NCI-H1436 treated with DMSO at 0.1 percent for 48 hours (cell line): ENCODE results near the gene IRF2BP2.

Experiments
- DNase-seq: peaks from one replicate; lab custom pipeline; 2025; lab: John Stamatoyannopoulos, UW

The IRF2BP2 gene

DNA sequence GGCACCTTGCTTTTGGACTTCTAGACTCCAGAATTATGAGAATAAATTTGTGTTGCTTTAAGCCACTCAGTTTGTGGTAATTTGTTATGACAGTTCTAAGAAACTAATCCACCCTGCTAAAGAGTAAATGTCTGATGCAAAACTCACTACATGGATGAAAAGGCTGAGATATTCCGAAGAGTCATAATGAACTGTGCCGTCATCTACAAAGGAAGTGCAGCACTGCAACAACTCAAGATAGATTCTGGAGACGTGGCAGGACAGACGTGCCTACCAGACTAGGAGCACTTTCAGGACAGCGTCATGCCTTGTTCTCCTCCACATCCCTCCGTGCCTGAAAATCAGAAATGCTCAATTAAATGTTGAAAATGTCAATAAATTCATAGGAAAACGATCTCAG lies 24.4 kb upstream of the IRF2BP2 start:
- no peak for DNase-seq

DNA sequence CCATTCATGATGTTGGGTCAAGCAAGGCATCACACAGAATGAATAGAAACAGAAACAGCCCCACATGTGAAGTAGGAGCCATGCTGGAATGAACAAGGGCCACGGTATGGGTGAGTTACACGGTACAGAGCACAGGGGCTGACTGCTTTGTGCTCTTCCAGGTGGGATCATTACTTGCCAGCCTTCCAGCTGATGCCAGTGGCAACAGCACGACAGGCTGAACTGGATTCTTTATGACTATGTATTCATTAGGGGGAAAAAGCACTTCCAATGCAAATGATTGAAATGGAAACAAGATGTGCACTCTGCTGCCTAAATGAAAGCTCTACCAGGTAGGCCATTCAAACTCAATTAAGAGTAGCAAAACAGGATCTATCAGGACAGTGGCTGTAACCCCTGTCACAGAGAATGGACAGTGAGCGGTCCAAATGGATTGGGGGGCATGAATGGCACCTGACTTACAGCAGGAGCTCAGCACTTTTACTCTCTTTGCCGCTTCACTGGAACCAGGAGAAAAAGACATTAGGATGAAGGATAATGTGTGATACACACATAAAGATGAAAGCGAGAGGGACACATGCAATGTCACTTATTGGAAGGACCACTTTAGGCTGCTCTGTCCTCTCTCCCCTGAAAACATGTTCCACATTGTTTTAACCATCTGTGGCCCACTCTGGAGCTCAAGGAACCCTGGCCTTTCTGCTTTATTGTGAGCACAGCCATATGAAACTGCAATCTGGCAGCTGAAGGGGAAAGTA lies 23.4 kb upstream of the IRF2BP2 start:
- no peak for DNase-seq

GRCh38 chr1:234632225-234632624 lies 22.2 kb upstream of the IRF2BP2 start:
- no peak for DNase-seq

DNA sequence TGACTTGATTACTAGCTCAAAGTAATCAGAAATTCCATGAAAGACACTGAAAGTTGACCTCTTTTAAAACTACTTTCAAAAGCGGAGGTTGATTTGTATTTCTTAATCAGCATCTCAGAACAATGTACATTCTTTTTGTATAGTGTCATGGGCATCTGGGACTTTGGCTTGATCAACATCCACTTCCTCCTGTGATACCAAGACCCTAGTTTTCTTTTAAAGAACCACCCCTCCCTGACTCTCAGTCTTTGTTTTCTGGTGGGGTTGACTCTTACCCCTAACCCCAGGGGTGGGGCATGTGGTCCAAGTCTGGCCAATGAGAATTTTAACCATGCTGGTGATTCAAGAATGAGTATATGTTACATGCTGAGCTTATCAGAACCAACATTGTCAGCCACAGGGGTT lies 21.7 kb upstream of the IRF2BP2 start:
- DNase-seq: no peak

DNA sequence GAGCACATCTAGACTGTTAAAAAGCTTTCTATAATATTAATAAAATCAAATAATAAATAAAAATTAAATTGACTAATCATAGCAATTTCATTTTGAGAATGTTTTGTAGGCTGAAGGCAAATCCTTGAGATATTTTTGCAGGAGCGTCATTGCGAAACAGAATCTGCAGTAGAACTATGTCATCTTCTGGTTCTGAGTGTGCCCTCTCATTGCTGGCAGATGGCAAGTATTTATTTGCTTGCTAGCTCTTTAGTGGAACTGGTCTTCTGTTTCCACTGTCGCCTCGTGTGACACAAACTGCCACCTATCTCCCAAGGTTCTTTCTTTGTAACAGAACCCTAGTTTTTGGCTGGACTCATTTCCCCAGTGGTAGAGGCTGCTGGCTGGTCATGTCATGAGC lies 19.0 kb upstream of the IRF2BP2 start:
- DNase-seq: no peak

DNA sequence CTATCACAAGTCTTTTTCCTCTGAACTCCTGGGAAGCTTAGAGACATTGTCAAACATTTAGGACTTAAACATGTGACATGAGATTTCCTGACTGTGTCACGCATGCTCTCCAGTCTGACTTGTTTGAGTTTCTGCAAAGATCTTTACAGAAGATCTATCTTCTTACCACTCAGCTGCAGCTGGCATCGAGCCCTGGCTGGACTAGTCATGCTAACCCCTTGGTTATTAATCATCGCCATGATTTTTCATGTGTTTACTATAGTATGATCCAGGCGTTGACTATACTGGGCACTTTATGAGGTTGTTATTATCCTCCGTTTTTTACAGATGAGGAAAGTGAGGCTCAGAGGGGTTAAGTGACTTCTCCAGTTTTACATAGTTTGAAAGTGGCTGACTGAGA lies 18.1 kb upstream of the IRF2BP2 start:
- DNase-seq: no peak

DNA sequence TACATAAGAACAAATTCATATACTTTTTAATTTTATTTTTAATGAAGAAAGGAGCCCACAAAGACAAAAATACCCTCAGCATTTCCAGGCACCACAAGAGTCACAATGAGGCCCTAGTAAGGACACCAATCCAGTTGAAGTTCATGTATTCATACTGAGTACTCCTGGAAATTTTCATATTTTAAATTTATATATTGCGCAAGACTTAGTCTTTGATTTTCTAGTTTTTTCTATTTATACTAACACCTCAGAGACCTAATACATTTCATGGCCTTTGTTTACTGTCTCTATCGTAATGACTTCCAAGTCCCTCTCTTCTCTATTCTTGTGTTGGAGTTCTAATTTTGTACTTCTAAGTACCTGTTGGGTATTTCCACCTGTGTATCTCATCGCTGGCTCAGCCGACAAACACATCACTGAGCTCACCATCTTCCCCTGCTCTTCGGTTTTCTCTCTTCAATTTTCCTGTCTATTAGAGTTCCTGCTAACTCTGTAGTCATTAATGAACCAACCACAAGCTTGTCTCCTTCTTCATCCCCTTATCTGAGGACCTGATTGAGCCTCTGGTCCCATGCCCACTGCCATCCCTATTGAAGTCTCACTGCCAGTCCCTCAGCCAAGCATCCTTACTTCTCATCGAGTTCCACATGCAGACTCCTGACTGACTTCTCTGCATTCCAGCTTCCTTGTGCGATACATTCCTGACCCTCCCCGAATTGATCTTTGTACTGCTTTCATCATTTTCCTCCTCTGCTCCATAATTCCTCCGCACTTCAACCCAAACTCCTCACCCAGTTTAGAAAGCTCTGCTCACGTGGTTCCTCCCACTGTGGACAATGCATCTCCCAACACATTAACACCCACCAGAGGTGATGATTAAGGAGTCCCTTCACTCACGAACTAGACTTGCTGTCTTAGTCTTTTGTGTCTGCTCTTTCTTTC lies 17.3 kb upstream of the IRF2BP2 start:
- no peak for DNase-seq

- no peak for DNase-seq
Observed at GRCh38 chr1:234626391-234626790, 16.4 kb upstream of the IRF2BP2 start.

- DNase-seq: no peak
Observed at GRCh38 chr1:234624724-234625117, 14.7 kb upstream of the IRF2BP2 start.

GRCh38 chr1:234621657-234622335 lies 11.8 kb upstream of the IRF2BP2 start:
- DNase-seq: no peak

GRCh38 chr1:234621127-234621468 lies 11.1 kb upstream of the IRF2BP2 start:
- no peak for DNase-seq

- DNase-seq: no peak
Observed at GRCh38 chr1:234620272-234621126, 10.5 kb upstream of the IRF2BP2 start.

GRCh38 chr1:234619794-234620247 lies 9.8 kb upstream of the IRF2BP2 start:
- DNase-seq: peak; percentile 91

GRCh38 chr1:234619071-234619480 lies 9.1 kb upstream of the IRF2BP2 start:
- DNase-seq: no peak

DNA sequence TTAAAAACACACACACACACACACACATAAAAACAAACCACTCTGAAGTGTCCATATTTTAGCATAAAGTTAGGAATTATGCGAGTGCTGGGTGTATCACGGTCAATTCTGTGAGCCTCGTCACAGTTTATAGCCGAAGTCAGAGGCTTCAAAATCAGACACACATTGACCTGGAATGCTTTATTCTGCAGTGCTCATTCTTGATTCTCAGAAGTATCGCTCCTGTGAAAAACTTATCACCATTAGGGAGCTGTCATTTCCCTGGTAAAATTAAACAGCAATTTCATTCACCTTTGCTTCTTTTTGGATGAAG lies 8.7 kb upstream of the IRF2BP2 start:
- no peak for DNase-seq

- no peak for DNase-seq
Observed at GRCh38 chr1:234617986-234618736, 8.2 kb upstream of the IRF2BP2 start.

- DNase-seq: no peak
Observed at GRCh38 chr1:234617131-234617985, 7.4 kb upstream of the IRF2BP2 start.

DNA sequence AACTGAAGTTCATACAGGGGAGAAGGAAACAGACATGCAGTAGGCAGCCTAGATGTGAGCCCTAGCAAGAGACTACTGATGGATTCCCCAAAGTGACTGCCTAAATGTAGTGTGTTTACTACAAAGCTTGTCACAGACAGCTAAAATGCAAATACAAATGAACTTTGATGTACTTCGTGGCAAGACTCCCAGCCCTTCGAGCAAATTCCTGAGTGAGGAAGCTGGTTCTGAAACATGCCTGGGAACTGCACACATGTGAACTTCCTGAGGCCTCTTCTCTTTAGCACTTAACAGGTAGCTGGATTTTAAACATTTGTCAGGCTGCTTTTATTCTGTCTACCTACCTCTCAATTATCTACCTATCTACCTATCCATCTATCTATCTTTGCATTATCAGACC lies 6.7 kb upstream of the IRF2BP2 start:
- DNase-seq: no peak

DNA sequence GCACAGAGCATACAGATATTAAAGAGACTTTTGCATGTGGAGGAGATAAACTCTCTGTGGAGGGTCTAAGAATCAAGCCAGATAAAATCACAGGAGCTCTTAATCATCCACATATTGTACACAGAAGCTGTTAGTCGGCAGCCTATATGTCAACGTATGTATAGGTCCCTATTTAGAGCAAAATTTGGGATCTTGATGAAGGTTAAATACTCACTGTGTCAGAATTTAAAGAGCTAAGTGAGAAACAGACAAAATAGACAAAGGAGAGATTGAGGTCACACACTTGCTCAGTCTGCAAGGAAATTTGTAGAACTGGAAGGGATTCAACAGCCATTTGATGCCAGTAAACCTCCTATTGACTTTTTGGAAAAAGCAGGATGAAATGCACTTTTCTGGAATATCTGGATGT lies 4.1 kb upstream of the IRF2BP2 start:
- DNase-seq: no peak
